Astrocyte (in vitro differentiated cells and primary cell): ENCODE results near the gene ENKD1. TPM values are rescaled to one million over a fixed set of nuclear protein-coding genes. Genes with fewer than 3 reads are reported as not detected.

ENCODE experiments used
- DNase-seq: peaks from one replicate; pipeline ENCODE4 v3.0.0-alpha.2; 2010; ENCODE audit warnings: low read depth
- FAIRE-seq: peaks from 2 replicates; lab custom pipeline; 2011; peaks lifted over from hg19 to GRCh38; lab: Jason Lieb, UNC
- H2AFZ ChIP-seq: 2 replicates; pipeline ENCODE4 v1.6.0; 2012; ENCODE audit warnings: low read depth, low read length, inconsistent platforms
- H3K27ac ChIP-seq: 2 replicates; pipeline ENCODE4 v1.5.1; 2011; ENCODE audit warnings: low read depth, low read length, inconsistent platforms
- H3K27me3 ChIP-seq: 2 replicates; pipeline ENCODE4 v1.6.0; 2011; ENCODE audit warnings: low read length, inconsistent platforms; ENCODE audit not compliant: insufficient read depth
- H3K36me3 ChIP-seq: 2 replicates; pipeline ENCODE4 v1.5.1; 2011; ENCODE audit warnings: low read length, inconsistent platforms; ENCODE audit not compliant: insufficient read depth
- H3K4me1 ChIP-seq: 2 replicates; pipeline ENCODE4 v1.5.1; 2011; ENCODE audit warnings: low read length, inconsistent platforms; ENCODE audit not compliant: insufficient read depth
- H3K4me2 ChIP-seq: 2 replicates; pipeline ENCODE4 v1.6.0; 2012; ENCODE audit warnings: low read length, inconsistent platforms
- H3K4me3 ChIP-seq: 2 replicates; pipeline ENCODE4 v1.5.1; 2011; ENCODE audit warnings: low read depth, mild to moderate bottlenecking, low read length, inconsistent platforms; ENCODE audit not compliant: insufficient read depth
- H3K79me2 ChIP-seq: 2 replicates; pipeline ENCODE4 v1.6.0; 2012; ENCODE audit warnings: mild to moderate bottlenecking, low read length, inconsistent platforms; ENCODE audit not compliant: insufficient read depth
- H3K9ac ChIP-seq: 2 replicates; pipeline ENCODE4 v1.6.0; 2012; ENCODE audit warnings: mild to moderate bottlenecking, low read length, inconsistent platforms
- H3K9me3 ChIP-seq: 2 replicates; pipeline ENCODE4 v1.5.1; 2012; ENCODE audit warnings: low read depth, mild to moderate bottlenecking, low read length, inconsistent platforms; ENCODE audit not compliant: insufficient read depth
- H4K20me1 ChIP-seq: 2 replicates; pipeline ENCODE4 v1.6.0; 2012; ENCODE audit warnings: low read length, inconsistent platforms; ENCODE audit not compliant: insufficient read depth
- H3K27ac Mint-ChIP-seq: one replicate; pipeline ENCODE4 v1.8.0; 2021; ENCODE audit warnings: mild to moderate bottlenecking, mixed read lengths; ENCODE audit not compliant: unreplicated experiment
- H3K27me3 Mint-ChIP-seq: one replicate; pipeline ENCODE4 v1.8.0; 2021; ENCODE audit warnings: low read depth, mixed read lengths; ENCODE audit not compliant: unreplicated experiment
- H3K36me3 Mint-ChIP-seq: one replicate; pipeline ENCODE4 v1.8.0; 2021; ENCODE audit warnings: low read depth, mixed read lengths; ENCODE audit not compliant: unreplicated experiment
- H3K4me1 Mint-ChIP-seq: one replicate; pipeline ENCODE4 v1.8.0; 2021; ENCODE audit warnings: low read depth, mixed read lengths; ENCODE audit not compliant: unreplicated experiment
- H3K4me3 Mint-ChIP-seq: one replicate; pipeline ENCODE4 v1.8.0; 2021; ENCODE audit warnings: mild to moderate bottlenecking, moderate library complexity, mixed read lengths; ENCODE audit not compliant: unreplicated experiment
- H3K9me3 Mint-ChIP-seq: one replicate; pipeline ENCODE4 v1.8.0; 2021; ENCODE audit warnings: mild to moderate bottlenecking, mixed read lengths; ENCODE audit not compliant: unreplicated experiment
- EZH2 ChIP-seq: IDR thresholded peaks from 2 replicates; pipeline ENCODE4 v1.6.1; 2012; ENCODE audit warnings: mild to moderate bottlenecking, low read length, inconsistent platforms; ENCODE audit not compliant: insufficient read depth
- total RNA-seq: library from RNA; stranded (reverse); gene quantifications from 2 replicates; pipeline ENCODE4 v1.2.1, GENCODE V29; 2021
- TF ChIP-seq, protein P1 (sequence below): IDR thresholded peaks from 2 replicates; pipeline ENCODE4 v1.5.1; 2011; ENCODE audit warnings: low read depth, mild to moderate bottlenecking, inconsistent platforms, low read length, moderate library complexity; ENCODE audit not compliant: insufficient read depth

The ENKD1 gene
- total RNA-seq, 1 donor from 2014 or later: 8.5 TPM

DNA sequence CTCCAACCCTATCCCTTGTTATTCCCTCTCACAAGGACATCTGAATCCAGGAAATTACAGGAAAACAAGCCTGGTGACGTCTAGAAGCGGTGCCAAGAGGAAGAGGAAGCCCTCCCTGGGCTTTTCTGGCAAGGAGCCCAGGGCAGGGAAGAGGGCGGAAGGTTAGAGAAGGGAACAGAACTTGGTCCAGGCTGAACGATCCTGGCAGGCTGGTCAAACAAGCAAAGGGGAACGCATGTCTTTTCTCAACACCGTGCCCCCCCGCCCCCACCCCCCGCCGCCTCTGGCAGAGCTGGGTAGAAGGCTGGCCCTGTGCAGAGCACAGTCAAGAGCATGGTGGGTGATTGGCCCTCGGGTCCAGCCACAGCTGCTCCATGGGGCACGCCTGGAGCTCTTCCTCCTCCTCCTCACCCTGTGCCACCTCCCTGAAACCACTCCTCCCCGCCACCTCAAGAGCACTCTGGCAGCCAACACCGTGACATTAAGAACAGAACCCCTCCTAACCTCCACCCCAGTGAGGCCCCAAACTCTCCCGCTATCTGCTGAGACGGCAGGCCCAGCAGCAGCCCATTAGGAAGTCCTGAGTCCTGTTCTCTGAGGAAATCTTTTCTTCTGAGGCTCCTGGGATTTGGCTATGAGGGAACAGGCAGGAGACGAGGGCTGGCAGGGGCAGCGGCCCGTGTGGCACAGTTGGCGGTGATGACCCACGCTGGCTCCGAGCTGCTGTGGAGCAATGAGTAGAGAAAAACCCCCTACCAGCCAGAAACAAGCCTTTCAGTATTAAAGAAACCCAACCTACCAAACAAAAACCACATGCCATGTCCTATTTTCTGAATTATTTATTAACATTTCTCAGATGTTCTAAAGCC lies 7.4 kb upstream of the ENKD1 start:
- H3K4me1 Mint-ChIP-seq: no peaks in the 10 kb centered on the region
- peak overlapping the region; percentile 58 for H3K27ac Mint-ChIP-seq
- Histone ChIP-seq H3K27me3 (no peaks in the 10 kb centered on the region), H2AFZ (no peak overlapping the region), H3K79me2 (no peaks in the 10 kb centered on the region), H3K27ac (no peak overlapping the region), H4K20me1 (peaks cover 7% of the 10 kb centered on the region), H3K9me3 (no peaks in the 10 kb centered on the region), H3K9ac (no peak overlapping the region), H3K4me1 (peaks cover 7% of the 10 kb centered on the region), H3K4me3 (no peak overlapping the region), H3K36me3 (no peaks in the 10 kb centered on the region), H3K4me2 (no peak overlapping the region)
- FAIRE-seq: no peak
- H3K4me3 Mint-ChIP-seq: no peak overlapping the region
- H3K9me3 Mint-ChIP-seq: no peaks in the 10 kb centered on the region
- no peaks in the 10 kb centered on the region for H3K27me3 Mint-ChIP-seq
- TF ChIP-seq, protein P1, sequence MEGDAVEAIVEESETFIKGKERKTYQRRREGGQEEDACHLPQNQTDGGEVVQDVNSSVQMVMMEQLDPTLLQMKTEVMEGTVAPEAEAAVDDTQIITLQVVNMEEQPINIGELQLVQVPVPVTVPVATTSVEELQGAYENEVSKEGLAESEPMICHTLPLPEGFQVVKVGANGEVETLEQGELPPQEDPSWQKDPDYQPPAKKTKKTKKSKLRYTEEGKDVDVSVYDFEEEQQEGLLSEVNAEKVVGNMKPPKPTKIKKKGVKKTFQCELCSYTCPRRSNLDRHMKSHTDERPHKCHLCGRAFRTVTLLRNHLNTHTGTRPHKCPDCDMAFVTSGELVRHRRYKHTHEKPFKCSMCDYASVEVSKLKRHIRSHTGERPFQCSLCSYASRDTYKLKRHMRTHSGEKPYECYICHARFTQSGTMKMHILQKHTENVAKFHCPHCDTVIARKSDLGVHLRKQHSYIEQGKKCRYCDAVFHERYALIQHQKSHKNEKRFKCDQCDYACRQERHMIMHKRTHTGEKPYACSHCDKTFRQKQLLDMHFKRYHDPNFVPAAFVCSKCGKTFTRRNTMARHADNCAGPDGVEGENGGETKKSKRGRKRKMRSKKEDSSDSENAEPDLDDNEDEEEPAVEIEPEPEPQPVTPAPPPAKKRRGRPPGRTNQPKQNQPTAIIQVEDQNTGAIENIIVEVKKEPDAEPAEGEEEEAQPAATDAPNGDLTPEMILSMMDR: no peak
- TF ChIP-seq EZH2: no peak
- peaks cover 9% of the 10 kb centered on the region for H3K36me3 Mint-ChIP-seq
- no peak for DNase-seq

DNA sequence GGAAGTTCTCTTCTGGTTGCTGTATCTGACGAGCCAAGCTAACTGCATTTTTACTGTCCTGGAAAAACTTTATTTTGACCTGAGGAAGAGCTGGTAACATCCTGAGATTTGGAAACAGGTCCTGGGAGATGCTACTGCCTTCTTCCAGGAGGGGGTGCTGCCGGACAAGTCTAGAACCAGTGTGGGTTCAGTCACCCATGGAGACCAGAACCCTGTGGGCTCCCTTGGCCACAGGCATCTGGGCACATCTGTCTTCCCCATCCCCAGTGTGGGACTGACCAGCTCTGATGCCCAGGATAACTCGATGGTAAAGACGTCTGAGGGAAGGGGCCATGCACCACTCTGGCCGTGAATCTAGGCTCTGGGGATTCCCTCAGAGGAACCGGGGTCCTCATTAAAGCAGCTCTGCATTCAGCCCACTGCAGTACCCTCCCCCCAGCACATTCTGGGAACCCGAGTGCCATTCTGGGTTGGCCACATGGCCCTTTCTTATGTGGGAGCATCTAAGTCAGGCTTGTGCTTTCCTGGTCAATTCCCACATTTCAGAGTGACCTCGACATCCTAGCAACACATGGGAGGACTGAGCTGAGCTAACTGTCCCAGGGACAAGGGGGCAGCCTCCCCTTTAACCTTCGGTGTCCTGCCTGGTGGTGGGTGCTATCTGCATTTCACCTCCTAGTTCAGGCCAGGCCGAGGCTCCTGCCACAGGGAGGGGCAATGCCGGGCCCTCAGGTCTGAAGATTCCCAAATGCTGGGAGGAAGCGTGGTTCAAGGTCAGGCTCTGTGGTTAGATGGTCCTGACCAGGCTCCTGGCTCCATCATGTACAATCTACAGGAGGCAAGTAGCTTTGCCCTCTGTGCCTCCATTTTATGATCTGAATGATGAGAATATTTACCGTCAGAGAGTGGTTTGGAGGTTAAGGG lies 6.5 kb upstream of the ENKD1 start:
- H3K79me2 ChIP-seq: no peaks in the 10 kb centered on the region
- no peak for FAIRE-seq
- no peak overlapping the region for H3K4me2 ChIP-seq
- H2AFZ ChIP-seq: no peak overlapping the region
- Mint-ChIP-seq H3K36me3 (peaks cover 11% of the 10 kb centered on the region), H3K9me3 (no peaks in the 10 kb centered on the region), H3K4me3 (no peak overlapping the region), H3K4me1 (no peaks in the 10 kb centered on the region), H3K27ac (no peak overlapping the region), H3K27me3 (no peaks in the 10 kb centered on the region)
- no peaks in the 10 kb centered on the region for H3K9me3 ChIP-seq
- peaks cover 9% of the 10 kb centered on the region for H3K4me1 ChIP-seq
- H3K36me3 ChIP-seq: no peaks in the 10 kb centered on the region
- peak; percentile 47 for DNase-seq
- H3K27ac ChIP-seq: no peak overlapping the region
- H3K4me3 ChIP-seq: no peak overlapping the region
- peaks cover 7% of the 10 kb centered on the region for H4K20me1 ChIP-seq
- no peaks in the 10 kb centered on the region for H3K27me3 ChIP-seq
- no peak for TF ChIP-seq EZH2
- TF ChIP-seq, protein P1: peak; percentile 73
- no peak overlapping the region for H3K9ac ChIP-seq
